NT2/D1 (cell line): ENCODE measurements around the gene PSIP1.

Experiments
- SUZ12 ChIP-seq: IDR thresholded peaks from 2 replicates; pipeline ENCODE4 v1.6.1; 2011; ENCODE audit not compliant: insufficient read length, insufficient read depth; ENCODE audit errors: extremely low read depth
- YY1 ChIP-seq: IDR thresholded peaks from 2 replicates; pipeline ENCODE4 v1.6.1; 2011; ENCODE audit not compliant: insufficient read length, insufficient read depth
- ZNF274 ChIP-seq: IDR thresholded peaks from 2 replicates; pipeline ENCODE4 v1.6.1; 2011; ENCODE audit warnings: mild to moderate bottlenecking, low read depth, low read length

DNA sequence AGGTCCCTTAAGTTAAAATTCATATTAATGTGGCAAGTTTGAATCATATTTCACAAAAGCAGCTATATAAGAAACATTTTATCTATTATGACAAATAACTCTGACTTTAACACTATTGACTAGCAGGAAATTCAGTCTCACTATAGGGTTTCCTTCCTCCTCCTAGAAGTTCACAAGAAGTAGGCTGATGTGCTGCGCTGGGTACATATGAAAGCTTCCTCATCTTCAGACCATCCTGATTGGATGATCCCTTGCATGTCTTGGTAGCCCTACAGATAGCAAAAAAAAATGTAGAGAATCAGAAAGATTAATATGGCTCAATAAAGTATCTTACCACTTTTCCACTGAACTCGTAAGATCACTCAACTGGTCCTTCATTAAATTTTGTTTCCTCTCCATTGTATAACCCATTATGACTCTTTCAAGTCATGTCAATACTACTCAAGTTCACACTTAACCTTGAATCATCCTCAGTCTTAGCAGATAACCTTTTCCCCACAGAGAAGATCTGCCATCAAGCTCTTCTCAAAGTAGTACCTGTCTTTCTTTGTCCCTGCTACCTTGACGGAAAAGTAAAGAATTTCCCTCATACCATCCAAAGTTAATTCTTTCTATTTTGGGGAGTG is 11.5 kb upstream of the PSIP1 start:
- TF ChIP-seq YY1 = no peak
- TF ChIP-seq SUZ12 = no peak
- no peak for TF ChIP-seq ZNF274
